NCI-H2196 (cell line): ENCODE data around the gene SPATA3.
A peak's percentile ranks its signal among the peaks of the same experiment; 100 is the strongest.
"Not testable (repeated sequence)": the region's sequence is repeated elsewhere in the genome, so short reads cannot be mapped to it uniquely, and the experiment has no call there.

Source experiments
- DNase-seq: peaks from one replicate; lab custom pipeline; 2025; ENCODE audit not compliant: unreplicated experiment; lab: John Stamatoyannopoulos, UW

The SPATA3 gene

DNA sequence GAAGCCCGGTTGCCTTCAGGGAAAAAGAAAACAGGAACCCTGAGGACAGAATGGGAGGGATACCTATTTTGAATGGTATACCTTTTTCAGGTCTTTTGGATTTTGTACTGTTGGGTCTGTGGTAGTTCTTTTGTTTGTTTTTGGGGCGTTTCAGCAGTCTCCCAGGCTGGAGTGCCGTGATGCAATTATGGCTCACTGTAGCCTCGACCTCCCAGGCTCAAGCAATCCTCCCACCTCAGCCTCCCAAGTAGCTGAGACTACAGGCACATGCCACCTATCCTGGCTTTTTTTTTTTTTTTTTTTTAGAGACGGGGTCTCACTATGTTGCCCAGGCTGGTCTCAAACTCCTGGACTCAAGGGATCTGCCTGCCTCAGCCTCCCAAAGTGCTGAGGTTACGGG, 27.6 kb upstream of the SPATA3 start:
- DNase-seq: not testable (repeated sequence)

GRCh38 chr2:230968921-230969658, 26.8 kb upstream of the SPATA3 start:
- no peak for DNase-seq

DNA sequence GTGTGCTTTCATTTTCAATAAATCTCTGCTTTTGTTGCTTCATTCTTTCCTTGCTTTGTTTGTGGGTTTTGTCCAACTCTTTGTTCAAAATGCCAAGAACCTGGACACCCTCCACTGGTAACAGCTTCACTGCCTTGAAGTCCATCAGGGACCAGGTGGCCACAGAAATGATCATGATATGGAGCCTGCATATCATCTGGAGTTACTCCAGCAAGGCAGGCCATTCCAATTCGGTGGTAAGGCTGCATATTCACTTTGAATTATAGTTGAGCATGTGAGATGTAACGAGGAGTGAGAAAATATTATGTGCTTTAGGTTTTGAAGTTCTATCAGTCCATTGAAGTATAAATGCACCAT, 26.3 kb upstream of the SPATA3 start:
- no peak for DNase-seq

DNA sequence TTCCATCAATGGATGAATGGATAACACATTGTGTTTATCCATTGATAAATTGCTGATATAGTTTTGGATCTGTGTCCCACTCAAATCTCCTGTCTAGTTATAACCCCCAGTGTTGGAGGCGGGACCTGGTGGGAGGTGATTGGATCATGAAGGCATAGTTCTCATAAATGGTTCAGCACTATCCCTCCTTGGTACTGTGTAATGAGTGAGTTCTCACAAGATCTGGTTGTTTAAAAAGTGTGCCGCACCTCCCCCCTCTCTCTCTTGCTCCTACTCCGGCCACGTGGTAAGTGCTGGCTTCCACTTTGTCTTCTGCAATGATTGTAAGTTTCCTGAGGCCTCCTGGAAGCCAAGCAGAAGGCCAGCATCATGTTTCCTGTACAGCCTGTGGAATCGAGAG, 23.9 kb upstream of the SPATA3 start:
- no peak for DNase-seq

DNA sequence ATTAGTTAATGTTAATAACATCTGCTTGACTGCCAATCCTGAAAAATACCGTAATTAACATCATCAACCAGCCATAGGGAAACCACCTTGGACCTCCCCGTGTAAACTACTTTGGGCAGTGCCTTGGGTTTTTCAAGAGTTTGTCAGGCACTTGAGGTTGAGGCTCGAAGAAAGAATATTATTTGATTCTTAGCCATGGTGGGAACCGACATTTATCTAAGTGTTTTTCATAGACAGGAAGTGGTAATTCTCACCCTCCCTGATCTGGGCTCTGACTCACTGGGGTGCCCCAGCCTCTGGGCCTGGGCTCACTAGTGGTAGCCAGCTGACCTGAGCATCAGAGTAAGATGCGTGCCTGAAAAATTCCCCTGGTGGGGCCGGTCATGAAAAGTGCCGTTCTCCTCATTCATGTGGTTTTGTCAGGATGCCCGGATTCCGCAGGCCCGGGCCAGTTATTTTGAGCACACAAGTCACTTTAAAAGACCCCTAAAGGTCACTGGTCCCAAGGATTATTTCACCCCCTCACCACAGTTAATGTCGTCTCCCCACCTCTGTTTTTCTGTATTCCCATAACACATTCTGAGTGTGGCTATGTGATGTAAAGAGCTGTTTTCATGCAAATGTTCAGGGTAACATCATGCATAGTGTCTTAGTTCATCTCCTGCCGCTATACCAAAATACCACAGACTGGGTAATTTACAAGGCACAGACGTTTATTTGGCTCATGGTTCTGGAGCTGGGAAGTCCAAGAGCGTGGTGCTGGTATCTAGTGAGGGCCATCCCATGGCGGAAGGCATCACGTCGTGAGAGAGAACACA, 21.6 kb upstream of the SPATA3 start:
- DNase-seq: no peak

GRCh38 chr2:230975927-230976326, 20.0 kb upstream of the SPATA3 start:
- no peak for DNase-seq

DNA sequence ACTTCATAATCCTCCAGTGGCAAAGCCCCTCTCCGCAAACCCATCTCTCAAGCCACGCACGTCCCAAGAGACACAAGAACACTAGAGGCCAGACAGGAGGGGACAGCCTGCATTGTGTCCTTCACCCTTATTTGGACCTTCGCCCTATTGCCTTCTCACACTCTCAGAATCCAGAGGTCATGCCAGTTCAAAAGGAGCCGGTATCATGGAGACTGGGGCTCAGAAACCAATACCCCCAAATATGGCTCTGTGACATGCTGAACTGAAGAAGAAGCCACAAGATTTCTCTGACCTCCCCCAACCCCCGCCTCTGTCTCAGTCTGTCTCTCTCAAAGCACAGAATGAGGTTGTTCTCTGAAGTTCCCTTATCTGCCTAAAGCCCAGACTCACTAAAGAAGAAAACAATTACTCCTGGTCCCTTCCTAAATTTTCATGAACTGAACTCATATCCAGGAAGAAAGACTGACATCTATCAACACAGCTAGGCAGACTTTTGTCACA, 19.2 kb upstream of the SPATA3 start:
- no peak for DNase-seq

DNA sequence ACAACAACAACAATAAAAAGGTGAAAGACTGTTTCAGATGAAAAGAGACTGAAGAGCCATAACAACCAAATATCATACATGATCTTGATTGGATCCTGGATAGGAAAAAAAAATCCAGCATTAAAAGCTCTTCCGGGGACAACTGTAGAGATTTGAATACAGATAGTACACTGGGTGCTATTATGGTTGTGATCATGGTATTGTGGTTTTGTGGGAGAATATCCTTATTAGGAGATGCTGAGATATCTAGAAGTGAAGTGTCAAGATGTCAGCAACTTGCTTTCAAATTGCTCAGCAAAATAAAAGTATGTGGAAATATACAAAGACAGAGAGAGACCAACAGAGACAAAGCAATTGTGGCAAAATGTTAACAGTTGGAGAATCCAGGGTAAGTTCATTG, 15.5 kb upstream of the SPATA3 start:
- DNase-seq: no peak

DNA sequence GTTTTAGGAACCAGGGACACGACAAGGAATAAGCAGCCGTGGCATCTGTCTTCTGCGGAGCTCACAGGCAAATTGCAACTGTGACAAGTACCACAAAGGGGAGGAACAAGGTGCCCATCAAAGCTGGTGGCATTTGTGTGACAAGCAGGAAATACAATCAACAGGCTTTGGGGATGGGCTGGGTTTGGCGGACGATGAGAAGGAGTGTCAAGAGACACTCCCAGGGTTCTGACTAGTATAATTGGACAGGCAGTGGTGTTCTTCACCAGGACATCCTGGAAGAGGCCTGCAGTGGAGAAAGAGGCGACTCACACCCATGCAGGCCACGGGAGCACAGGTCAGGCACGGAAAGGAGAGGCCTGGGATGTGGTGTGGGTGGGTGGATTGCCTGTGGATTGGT, 14.2 kb upstream of the SPATA3 start:
- DNase-seq: no peak

DNA sequence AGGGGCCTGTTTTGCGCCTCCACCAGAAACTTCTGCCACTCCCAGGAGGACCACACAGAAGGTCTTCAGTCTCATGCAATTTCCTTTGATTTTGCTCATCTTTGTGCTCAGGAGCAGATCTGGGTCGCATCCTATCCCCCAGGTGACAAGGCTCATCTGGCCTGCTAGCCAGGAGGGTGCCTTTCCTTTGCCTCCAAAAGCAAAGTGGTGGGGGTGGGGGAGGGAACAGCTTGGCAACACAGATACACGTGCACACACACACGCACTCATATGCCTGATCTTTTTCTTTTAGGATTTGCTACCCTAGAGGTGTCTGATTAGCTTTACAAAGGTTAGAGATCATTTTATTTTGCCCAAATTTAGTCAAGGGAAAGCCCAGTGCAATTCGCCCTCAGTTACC, 13.8 kb upstream of the SPATA3 start:
- DNase-seq: no peak

DNA sequence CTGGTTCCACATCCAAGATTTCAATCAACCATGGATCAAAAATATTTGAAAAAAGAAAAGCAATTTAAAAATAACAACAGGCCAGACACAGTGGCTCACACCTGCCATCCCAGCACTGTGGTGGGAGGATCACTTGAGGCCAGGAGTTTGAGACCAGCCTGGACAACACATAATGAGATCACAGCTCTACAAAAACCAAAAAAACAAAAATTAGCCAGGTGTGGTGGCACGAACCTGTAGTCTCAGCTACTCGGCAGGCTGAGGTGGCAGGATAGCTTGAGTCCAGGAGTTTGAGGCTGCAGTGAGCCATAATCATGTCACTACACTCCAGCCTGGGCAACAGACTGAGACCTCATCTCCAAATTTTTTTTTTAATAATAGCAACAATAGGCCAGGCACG, 13.4 kb upstream of the SPATA3 start:
- no peak for DNase-seq

DNA sequence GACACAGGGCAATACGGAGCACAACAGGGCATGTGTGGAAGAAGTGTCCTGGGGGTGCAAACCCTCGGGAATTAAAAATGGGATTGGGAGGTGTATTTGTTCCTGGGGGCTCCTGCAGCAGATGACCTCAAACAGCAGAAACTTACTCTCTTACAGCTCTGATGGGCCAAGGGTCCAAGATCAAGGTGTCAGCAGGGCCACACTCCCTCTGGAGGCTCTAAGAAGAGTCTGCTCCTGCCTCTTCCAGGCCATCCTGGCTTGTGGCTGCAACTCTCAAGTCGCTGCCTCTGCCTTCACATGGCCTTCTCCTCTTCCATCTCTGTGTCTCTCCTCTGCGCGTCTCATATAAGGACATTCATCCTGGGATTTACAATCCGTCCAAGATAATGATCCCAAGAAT, 12.4 kb upstream of the SPATA3 start:
- DNase-seq: no peak

- DNase-seq: no peak
Observed at GRCh38 chr2:230984393-230985220, 11.3 kb upstream of the SPATA3 start.

GRCh38 chr2:230985519-230986231, 10.2 kb upstream of the SPATA3 start:
- no peak for DNase-seq

GRCh38 chr2:230986520-230987136, 9.3 kb upstream of the SPATA3 start:
- no peak for DNase-seq

DNA sequence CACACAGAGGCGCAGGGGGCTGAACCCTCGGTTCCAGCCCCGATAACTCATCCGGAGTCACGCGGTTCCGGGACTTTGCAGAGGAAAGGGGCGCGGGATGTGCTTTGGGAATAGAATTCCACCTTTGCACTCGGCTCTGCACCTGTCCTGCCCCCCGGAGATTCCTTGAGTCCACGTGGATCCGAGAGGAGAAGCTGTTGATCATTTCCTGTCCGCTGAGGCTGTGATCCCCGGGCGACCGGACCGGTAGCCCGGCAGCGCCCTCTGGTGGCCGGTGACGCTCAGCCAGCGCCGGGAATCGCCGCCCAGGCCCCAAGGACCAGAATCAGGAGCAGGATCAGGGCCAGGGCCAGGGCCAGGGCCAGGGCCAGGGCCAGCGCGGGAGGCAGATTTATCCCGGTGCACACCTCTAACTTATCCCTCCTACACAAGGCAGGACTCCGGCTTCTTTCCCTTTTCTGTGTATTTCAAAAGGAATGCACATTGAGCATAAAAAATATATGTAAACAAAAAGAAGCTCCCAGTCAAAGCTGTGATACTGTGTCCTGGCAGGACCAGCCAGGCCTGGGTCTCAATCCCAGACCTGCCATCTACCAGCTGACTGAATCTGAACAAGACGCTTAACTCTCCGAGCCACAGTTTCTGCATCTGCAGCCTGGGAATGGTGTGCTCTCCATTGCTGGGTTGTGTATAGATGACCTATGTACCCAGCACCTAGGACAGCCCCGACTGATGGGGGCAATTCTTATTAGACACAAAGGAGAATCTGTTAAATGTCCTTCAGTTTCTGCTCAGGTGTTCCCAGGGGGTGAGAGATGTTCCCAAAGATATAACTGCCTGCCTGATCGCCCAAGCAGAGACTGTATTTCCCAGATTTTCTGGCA, 8.5 kb upstream of the SPATA3 start:
- peak; percentile 88 for DNase-seq

DNA sequence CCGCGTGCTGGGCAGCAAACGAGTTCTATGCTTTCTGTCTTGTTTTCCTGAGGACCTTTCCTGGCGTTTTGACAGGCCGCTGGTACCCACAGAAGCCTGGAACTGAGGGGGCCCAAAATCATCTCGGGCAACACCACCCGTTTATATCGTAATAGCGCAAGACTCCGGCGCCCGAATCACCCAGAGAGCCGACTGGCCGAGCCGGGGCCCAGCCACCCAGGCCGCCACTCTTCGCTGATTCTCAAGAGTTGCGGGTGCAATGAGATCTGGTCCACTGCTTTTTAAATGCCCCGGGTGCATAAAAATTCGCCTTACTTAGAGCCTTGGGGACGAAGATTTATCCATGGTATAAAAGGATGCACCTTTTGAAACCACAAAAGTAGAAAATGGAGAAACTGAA, 6.2 kb upstream of the SPATA3 start:
- no peak for DNase-seq

GRCh38 chr2:230990131-230990898, 5.6 kb upstream of the SPATA3 start:
- no peak for DNase-seq

GRCh38 chr2:230990899-230991150, 5.1 kb upstream of the SPATA3 start:
- DNase-seq: no peak
